GM12878 (cell line): ENCODE data around the gene PLAC8L1. TPM values are rescaled to one million over a fixed set of nuclear protein-coding genes. Genes with fewer than 3 reads are reported as not detected.
A peak's percentile ranks its signal among the peaks of the same experiment; 100 is the strongest.

Experiments used
- ATAC-seq: fragments of 200-7000 bp; cut with Tn5 transposase; 3 replicates; pipeline ENCODE4 v1.9.1; 2020; ENCODE audit warnings: mild to moderate bottlenecking, moderate library complexity
- BruUV-seq: library from RNA; stranded (reverse); fragments of 400-500 nt; replicated peaks from 2 replicates; lab custom pipeline; 2021; lab: Mats Ljungman, UMichigan
- CTCF ChIA-PET: fragments of 300-600 bp; sonication (Branson Sonifier 250); formaldehyde crosslinking; extraction: SDS; loops from one replicate; lab custom pipeline; 2021; ENCODE audit warnings: inconsistent platforms; lab: Yijun Ruan, JAX
- POLR2A ChIA-PET: fragments of 350-600 bp; formaldehyde crosslinking; extraction: SDS; loops from one replicate; lab custom pipeline; 2021; ENCODE audit warnings: inconsistent platforms; lab: Charles Lee
- RAD21 ChIA-PET: fragments of 300-600 bp; sonication (Branson Sonifier 250); formaldehyde crosslinking; loops from one replicate; lab custom pipeline; 2023; ENCODE audit warnings: antibody characterized with exemption; ENCODE audit not compliant: unreplicated experiment; lab: Charles Lee
- SMC1A ChIA-PET: fragments of 300-600 bp; sonication (Branson Sonifier 250); formaldehyde crosslinking; loops from one replicate; lab custom pipeline; 2023; ENCODE audit not compliant: unreplicated experiment, uncharacterized antibody; lab: Charles Lee
- DNase-seq: peaks from one replicate; pipeline ENCODE4 v3.0.0-alpha.2; 2011; ENCODE audit warnings: low read depth, low spot score
- FAIRE-seq: peaks from 3 replicates; lab custom pipeline; 2011; peaks lifted over from hg19 to GRCh38; lab: Jason Lieb, UNC
- H2AFZ ChIP-seq: 2 replicates; pipeline ENCODE4 v1.6.0; 2011; ENCODE audit warnings: low read depth, low read length, control low read depth; ENCODE audit not compliant: control insufficient read depth
- H3K27ac ChIP-seq: 2 replicates; pipeline ENCODE4 v1.5.1; 2011; ENCODE audit warnings: control low read depth; ENCODE audit not compliant: control insufficient read depth, insufficient read depth
- H3K27me3 ChIP-seq, 2 experiments: replicated peaks in 1 of 2; 2 replicates each; pipeline versions ENCODE4 v1.6.0 to v1.6.1; 2011; ENCODE audit warnings: low read length in 1 of 2; ENCODE audit not compliant: control insufficient read depth in 2 of 2, insufficient read depth in 2 of 2
- H3K36me3 ChIP-seq, 2 experiments: 2 replicates each; pipeline ENCODE4 v1.5.1; 2011; ENCODE audit warnings: low read length in 1 of 2; ENCODE audit not compliant: control insufficient read depth in 2 of 2, insufficient read depth in 2 of 2
- H3K4me1 ChIP-seq: 2 replicates; pipeline ENCODE4 v1.6.1; 2011; ENCODE audit warnings: mild to moderate bottlenecking, low read length, moderate library complexity, mixed read lengths; ENCODE audit not compliant: control insufficient read depth, insufficient read depth
- H3K4me2 ChIP-seq: 2 replicates; pipeline ENCODE4 v1.6.0; 2011; ENCODE audit warnings: control low read depth; ENCODE audit not compliant: control insufficient read depth, insufficient read depth
- H3K4me3 ChIP-seq: fragments of 200-600 bp; sonication (generic); 2 replicates; pipeline ENCODE4 v1.5.1; 2016
- H3K79me2 ChIP-seq: 2 replicates; pipeline ENCODE4 v1.6.0; 2011; ENCODE audit warnings: low read length; ENCODE audit not compliant: control insufficient read depth, insufficient read depth
- H3K9ac ChIP-seq: 2 replicates; pipeline ENCODE4 v1.8.0; 2011; ENCODE audit warnings: low read length, control low read depth, mixed read lengths; ENCODE audit not compliant: control insufficient read depth, insufficient read depth
- H3K9me3 ChIP-seq: replicated peaks from 3 replicates; pipeline ENCODE4 v1.5.1; 2011; ENCODE audit warnings: mild to moderate bottlenecking, low read length; ENCODE audit not compliant: control insufficient read depth, insufficient read depth
- H4K20me1 ChIP-seq: 2 replicates; pipeline ENCODE4 v1.6.0; 2011; ENCODE audit not compliant: control insufficient read depth, insufficient read depth
- CEBPB ChIP-seq, 2 experiments: fragments of 150-350 bp in 1 of 2; IDR thresholded peaks; 2 replicates each; pipeline ENCODE4 v1.6.1; 2012 to 2014; ENCODE audit warnings: low read depth in 2 of 2, low read length in 2 of 2, borderline replicate concordance in 1 of 2, inconsistent platforms in 1 of 2
- CREB1 ChIP-seq: IDR thresholded peaks from 2 replicates; pipeline ENCODE4 v1.6.1; 2012; ENCODE audit warnings: low read depth, mild to moderate bottlenecking, inconsistent platforms
- DPF2 ChIP-seq: fragments of 450-650 bp; IDR thresholded peaks from 2 replicates; pipeline ENCODE4 v1.6.1; 2017; ENCODE audit warnings: mild to moderate bottlenecking
- GATAD2B ChIP-seq: fragments of 450-650 bp; conservative IDR thresholded peaks from 2 replicates; pipeline ENCODE4 v1.6.1; 2017; ENCODE audit warnings: low read depth, mild to moderate bottlenecking, moderate library complexity
- MEF2B ChIP-seq: fragments of 450-650 bp; IDR thresholded peaks from 2 replicates; pipeline ENCODE4 v1.6.1; 2018; ENCODE audit warnings: mild to moderate bottlenecking, moderate library complexity; ENCODE audit not compliant: partially characterized antibody, poor library complexity, severe bottlenecking
- SUZ12 ChIP-seq: fragments of 200-600 bp; sonication (generic); IDR thresholded peaks from one replicate; pipeline ENCODE4 v1.6.1; 2018; ENCODE audit warnings: antibody characterized with exemption, mild to moderate bottlenecking; ENCODE audit not compliant: unreplicated experiment
- WGBS: methylation state at CpG from one replicate; pipeline ENCODE4 v1.1.6; 2016; ENCODE audit warnings: low lambda C conversion rate; ENCODE audit not compliant: insufficient replicate concordance, insufficient coverage; ENCODE audit errors: missing lambda C conversion rate; 5-methylcytosine and 5-hydroxymethylcytosine counted together
- in situ Hi-C: fragments of 300-500 bp; cut with MboI; formaldehyde crosslinking; loops from 9 replicates; pipeline ENCODE4 v1.14.3; 2018; ENCODE audit warnings: mixed read lengths
- intact Hi-C: fragments of 100-400 bp; cut with micrococcal nuclease; formaldehyde crosslinking; loops from one replicate; pipeline ENCODE4 v1.14.2; 2022; ENCODE audit not compliant: unreplicated experiment
- polyA plus RNA-seq, 11 experiments: library from polyadenylated mRNA; depleted of rRNA in 4 of 11; unstranded in 6 of 11; stranded (reverse) in 5 of 11; fragments of >200 nt; fragmentation: Nextera tagmentation in 4 of 11; fragmentation: Illumina TruSeq in 1 of 11; extraction: Ambion mirVana in 4 of 11; extraction: Trizol in 1 of 11; gene quantifications; 1 replicate in 1 of 11; 2 replicates in 10 of 11; pipeline versions ENCODE4 v1.2.1 to v1.2.3, GENCODE V29; 2011 to 2016; ENCODE audit warnings: inconsistent platforms in 2 of 11, missing spikeins in 2 of 11, low read depth in 1 of 11
- total RNA-seq, 4 experiments: library from RNA; depleted of rRNA in 3 of 4; stranded (reverse); fragments of >200 nt in 3 of 4; fragmentation: Illumina TruSeq in 1 of 4; extraction: Trizol in 1 of 4; gene quantifications; 2 replicates each; pipeline versions ENCODE4 v1.2.1 to v1.2.3, GENCODE V29; 2013 to 2021
- TF ChIP-seq, protein P1 (sequence below): IDR thresholded peaks from 2 replicates; pipeline ENCODE4 v1.6.1; 2011; ENCODE audit warnings: borderline replicate concordance, low read depth, mild to moderate bottlenecking, moderate library complexity, low read length; ENCODE audit not compliant: insufficient read depth, poor library complexity, severe bottlenecking
- TF ChIP-seq, protein P2 (sequence below): IDR thresholded peaks from 2 replicates; pipeline ENCODE4 v1.6.1; 2012; ENCODE audit warnings: low read depth, low read length, improper control_type of control experiment
- TF ChIP-seq, protein P3 (sequence below): fragments of 150-350 bp; IDR thresholded peaks from 2 replicates; pipeline ENCODE4 v1.6.1; 2014; ENCODE audit warnings: mild to moderate bottlenecking, low read depth, low read length

Gene PLAC8L1
- total and polyA plus RNA-seq, 10 of the 15 experiments (the other 5 are each of a cell fraction or from before 2014, with no cell fraction given) = 0.17 to 0.39 (median 0.24) TPM; not detected in 4

DNA sequence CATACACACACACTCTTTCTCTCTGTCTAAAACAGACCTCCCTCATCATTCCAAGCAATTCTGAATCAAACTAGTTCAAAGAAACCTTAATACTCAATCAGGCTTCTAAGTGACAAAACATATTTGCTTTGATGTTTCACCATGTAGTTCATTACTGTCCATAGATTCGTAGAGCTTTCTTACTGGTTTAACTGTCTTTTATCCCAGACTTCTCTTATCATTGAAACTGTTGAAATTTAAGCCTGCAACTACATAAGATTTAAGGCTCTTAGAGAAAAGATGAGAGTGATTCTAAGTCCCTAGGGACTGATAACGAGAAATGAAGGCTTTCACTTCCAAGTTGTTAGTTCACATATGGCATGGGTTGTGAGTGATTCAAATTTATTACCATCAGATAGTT is 11.0 kb upstream of the PLAC8L1 start:
- TF ChIP-seq MEF2B (peak; percentile 24), GATAD2B (no peak)
- no TSS peak for BruUV-seq
- Histone ChIP-seq H3K4me3 (no peak overlapping the region), H2AFZ (no peak overlapping the region), H3K9ac (no peak overlapping the region), H3K27ac (no peak overlapping the region), H3K4me1 (no peaks in the 10 kb centered on the region), H3K9me3 (no peaks in the 10 kb centered on the region), H3K36me3 (peaks cover 0 to 15% of the 10 kb centered on the region in 2 experiments; a peak in 2 of 4 replicates), H3K4me2 (no peak overlapping the region), H3K79me2 (no peaks in the 10 kb centered on the region), H3K27me3 (no peaks in the 10 kb centered on the region), H4K20me1 (no peaks in the 10 kb centered on the region)
- SMC1A ChIA-PET = interaction anchor here (2.1 kb wide), 1 partner anchor 10 kb away, joined by 6 read pairs; no protein-coding TSS in a partner anchor
- WGBS = 49% methylated on average over 2 of the region's 2 CpGs
- in situ Hi-C loops (no loop called here), intact Hi-C loops (no loop called here)
- FAIRE-seq (no peak), ATAC-seq (no peak), DNase-seq (no peak)
- POLR2A ChIA-PET = no interaction called here
- RAD21 ChIA-PET = no interaction called here
- CTCF ChIA-PET = interaction anchor here (0.6 kb wide), 1 partner anchor 1994 kb away, joined by 3 read pairs; no protein-coding TSS in a partner anchor

DNA sequence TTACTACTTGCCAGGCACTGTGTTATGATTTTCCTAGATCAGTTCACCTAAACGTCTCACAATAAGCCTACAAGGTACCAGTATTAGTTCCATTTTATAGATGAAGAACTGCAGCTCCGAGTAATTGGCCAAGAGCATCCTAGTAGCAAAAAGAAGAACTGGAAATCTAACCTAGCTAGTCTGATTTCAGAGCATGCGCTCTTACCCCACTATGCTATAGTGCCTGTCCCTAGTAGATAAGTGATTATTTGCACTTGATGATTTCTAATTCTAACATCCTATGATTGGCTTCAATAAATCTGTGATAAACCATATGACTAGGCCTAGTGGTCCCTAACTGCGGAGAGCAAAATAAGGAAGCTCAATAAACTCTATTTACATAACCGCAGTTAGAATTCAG is 7.1 kb upstream of the PLAC8L1 start:
- ATAC-seq (no peak), DNase-seq (no peak), FAIRE-seq (no peak)
- intact Hi-C loops = no loop called here
- H3K4me3 ChIP-seq = no peak overlapping the region
- CTCF ChIA-PET = interaction anchor here (1.3 kb wide), 1 partner anchor 17 kb away, joined by 4 read pairs; no protein-coding TSS in a partner anchor
- H3K4me2 ChIP-seq = no peak overlapping the region
- POLR2A ChIA-PET = no interaction called here
- H2AFZ ChIP-seq = no peak overlapping the region
- H4K20me1 ChIP-seq = no peaks in the 10 kb centered on the region
- no peaks in the 10 kb centered on the region for H3K9me3 ChIP-seq
- SMC1A ChIA-PET = interaction anchor here (3.0 kb wide), 1 partner anchor 18 kb away, joined by 8 read pairs; no protein-coding TSS in a partner anchor
- H3K4me1 ChIP-seq = no peaks in the 10 kb centered on the region
- H3K27me3 ChIP-seq = no peaks in the 10 kb centered on the region
- peaks cover 0 to 6% of the 10 kb centered on the region in 2 experiments; a peak in 1 of 4 replicates for H3K36me3 ChIP-seq
- no TSS peak for BruUV-seq
- H3K9ac ChIP-seq = no peak overlapping the region
- in situ Hi-C loops = no loop called here
- no peak overlapping the region for H3K27ac ChIP-seq
- H3K79me2 ChIP-seq = no peaks in the 10 kb centered on the region
- RAD21 ChIA-PET = no interaction called here
- 76% methylated on average over 5 of the region's 5 CpGs for WGBS
- TF ChIP-seq CREB1 = no peak
- TF ChIP-seq, protein P1, sequence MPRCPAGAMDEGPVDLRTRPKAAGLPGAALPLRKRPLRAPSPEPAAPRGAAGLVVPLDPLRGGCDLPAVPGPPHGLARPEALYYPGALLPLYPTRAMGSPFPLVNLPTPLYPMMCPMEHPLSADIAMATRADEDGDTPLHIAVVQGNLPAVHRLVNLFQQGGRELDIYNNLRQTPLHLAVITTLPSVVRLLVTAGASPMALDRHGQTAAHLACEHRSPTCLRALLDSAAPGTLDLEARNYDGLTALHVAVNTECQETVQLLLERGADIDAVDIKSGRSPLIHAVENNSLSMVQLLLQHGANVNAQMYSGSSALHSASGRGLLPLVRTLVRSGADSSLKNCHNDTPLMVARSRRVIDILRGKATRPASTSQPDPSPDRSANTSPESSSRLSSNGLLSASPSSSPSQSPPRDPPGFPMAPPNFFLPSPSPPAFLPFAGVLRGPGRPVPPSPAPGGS = no peak
- TF ChIP-seq, protein P2, sequence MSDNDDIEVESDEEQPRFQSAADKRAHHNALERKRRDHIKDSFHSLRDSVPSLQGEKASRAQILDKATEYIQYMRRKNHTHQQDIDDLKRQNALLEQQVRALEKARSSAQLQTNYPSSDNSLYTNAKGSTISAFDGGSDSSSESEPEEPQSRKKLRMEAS = no peak
- no peak for TF ChIP-seq CEBPB (IDR thresholded peaks at IDR 0.05; ENCODE audit: borderline replicate concordance in 1 of 2, low read depth in 2 of 2, low read length in 2 of 2)
- no peak for TF ChIP-seq SUZ12
- no peak for TF ChIP-seq DPF2
- TF ChIP-seq, protein P3, sequence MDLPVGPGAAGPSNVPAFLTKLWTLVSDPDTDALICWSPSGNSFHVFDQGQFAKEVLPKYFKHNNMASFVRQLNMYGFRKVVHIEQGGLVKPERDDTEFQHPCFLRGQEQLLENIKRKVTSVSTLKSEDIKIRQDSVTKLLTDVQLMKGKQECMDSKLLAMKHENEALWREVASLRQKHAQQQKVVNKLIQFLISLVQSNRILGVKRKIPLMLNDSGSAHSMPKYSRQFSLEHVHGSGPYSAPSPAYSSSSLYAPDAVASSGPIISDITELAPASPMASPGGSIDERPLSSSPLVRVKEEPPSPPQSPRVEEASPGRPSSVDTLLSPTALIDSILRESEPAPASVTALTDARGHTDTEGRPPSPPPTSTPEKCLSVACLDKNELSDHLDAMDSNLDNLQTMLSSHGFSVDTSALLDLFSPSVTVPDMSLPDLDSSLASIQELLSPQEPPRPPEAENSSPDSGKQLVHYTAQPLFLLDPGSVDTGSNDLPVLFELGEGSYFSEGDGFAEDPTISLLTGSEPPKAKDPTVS = no peak
